ENCODE data around the gene RPS29.

GRCh38 chr14:49585803-49586672 is at the start of gene RPS29:
- TF ChIP-seq POLR2A (IDR thresholded peaks at IDR 0.05; ENCODE audit: low read length) (peak; percentile 78), RFX5 (IDR thresholded peaks at IDR 0.05) (0 out of 2 replicates have a peak, but pooled peaks have one; percentile 56), GATA3 (IDR thresholded peaks at IDR 0.05; ENCODE audit: borderline replicate concordance) (no peak), ZFP36 (IDR thresholded peaks at IDR 0.05; ENCODE audit: borderline replicate concordance, partially characterized antibody) (no peak), CHD2 (IDR thresholded peaks at IDR 0.05; ENCODE audit: low read length, partially characterized antibody) (no peak), MAX (IDR thresholded peaks at IDR 0.05) (peak; percentile 92), EP300 (IDR thresholded peaks at IDR 0.05) (no peak), CBX2 (IDR thresholded peaks at IDR 0.05; ENCODE audit: borderline replicate concordance, low read depth) (no peak), RAD21 (conservative IDR thresholded peaks at IDR 0.05 in 1 of 2, IDR thresholded peaks at IDR 0.05 in 1 of 2) (no peak)
- TF ChIP-seq, protein P1, sequence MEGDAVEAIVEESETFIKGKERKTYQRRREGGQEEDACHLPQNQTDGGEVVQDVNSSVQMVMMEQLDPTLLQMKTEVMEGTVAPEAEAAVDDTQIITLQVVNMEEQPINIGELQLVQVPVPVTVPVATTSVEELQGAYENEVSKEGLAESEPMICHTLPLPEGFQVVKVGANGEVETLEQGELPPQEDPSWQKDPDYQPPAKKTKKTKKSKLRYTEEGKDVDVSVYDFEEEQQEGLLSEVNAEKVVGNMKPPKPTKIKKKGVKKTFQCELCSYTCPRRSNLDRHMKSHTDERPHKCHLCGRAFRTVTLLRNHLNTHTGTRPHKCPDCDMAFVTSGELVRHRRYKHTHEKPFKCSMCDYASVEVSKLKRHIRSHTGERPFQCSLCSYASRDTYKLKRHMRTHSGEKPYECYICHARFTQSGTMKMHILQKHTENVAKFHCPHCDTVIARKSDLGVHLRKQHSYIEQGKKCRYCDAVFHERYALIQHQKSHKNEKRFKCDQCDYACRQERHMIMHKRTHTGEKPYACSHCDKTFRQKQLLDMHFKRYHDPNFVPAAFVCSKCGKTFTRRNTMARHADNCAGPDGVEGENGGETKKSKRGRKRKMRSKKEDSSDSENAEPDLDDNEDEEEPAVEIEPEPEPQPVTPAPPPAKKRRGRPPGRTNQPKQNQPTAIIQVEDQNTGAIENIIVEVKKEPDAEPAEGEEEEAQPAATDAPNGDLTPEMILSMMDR (IDR thresholded peaks at IDR 0.05), result no peak
- TF ChIP-seq, protein P2, sequence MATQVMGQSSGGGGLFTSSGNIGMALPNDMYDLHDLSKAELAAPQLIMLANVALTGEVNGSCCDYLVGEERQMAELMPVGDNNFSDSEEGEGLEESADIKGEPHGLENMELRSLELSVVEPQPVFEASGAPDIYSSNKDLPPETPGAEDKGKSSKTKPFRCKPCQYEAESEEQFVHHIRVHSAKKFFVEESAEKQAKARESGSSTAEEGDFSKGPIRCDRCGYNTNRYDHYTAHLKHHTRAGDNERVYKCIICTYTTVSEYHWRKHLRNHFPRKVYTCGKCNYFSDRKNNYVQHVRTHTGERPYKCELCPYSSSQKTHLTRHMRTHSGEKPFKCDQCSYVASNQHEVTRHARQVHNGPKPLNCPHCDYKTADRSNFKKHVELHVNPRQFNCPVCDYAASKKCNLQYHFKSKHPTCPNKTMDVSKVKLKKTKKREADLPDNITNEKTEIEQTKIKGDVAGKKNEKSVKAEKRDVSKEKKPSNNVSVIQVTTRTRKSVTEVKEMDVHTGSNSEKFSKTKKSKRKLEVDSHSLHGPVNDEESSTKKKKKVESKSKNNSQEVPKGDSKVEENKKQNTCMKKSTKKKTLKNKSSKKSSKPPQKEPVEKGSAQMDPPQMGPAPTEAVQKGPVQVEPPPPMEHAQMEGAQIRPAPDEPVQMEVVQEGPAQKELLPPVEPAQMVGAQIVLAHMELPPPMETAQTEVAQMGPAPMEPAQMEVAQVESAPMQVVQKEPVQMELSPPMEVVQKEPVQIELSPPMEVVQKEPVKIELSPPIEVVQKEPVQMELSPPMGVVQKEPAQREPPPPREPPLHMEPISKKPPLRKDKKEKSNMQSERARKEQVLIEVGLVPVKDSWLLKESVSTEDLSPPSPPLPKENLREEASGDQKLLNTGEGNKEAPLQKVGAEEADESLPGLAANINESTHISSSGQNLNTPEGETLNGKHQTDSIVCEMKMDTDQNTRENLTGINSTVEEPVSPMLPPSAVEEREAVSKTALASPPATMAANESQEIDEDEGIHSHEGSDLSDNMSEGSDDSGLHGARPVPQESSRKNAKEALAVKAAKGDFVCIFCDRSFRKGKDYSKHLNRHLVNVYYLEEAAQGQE (IDR thresholded peaks at IDR 0.05), result no peak
- TF ChIP-seq, protein P3, sequence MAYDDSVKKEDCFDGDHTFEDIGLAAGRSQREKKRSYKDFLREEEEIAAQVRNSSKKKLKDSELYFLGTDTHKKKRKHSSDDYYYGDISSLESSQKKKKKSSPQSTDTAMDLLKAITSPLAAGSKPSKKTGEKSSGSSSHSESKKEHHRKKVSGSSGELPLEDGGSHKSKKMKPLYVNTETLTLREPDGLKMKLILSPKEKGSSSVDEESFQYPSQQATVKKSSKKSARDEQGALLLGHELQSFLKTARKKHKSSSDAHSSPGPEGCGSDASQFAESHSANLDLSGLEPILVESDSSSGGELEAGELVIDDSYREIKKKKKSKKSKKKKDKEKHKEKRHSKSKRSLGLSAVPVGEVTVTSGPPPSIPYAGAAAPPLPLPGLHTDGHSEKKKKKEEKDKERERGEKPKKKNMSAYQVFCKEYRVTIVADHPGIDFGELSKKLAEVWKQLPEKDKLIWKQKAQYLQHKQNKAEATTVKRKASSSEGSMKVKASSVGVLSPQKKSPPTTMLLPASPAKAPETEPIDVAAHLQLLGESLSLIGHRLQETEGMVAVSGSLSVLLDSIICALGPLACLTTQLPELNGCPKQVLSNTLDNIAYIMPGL (CRISPR knock-in tag; IDR thresholded peaks at IDR 0.05; ENCODE audit: borderline replicate concordance), result 0 out of 2 replicates have a peak, but pooled peaks have one; percentile 61
- TF ChIP-seq, protein P4, sequence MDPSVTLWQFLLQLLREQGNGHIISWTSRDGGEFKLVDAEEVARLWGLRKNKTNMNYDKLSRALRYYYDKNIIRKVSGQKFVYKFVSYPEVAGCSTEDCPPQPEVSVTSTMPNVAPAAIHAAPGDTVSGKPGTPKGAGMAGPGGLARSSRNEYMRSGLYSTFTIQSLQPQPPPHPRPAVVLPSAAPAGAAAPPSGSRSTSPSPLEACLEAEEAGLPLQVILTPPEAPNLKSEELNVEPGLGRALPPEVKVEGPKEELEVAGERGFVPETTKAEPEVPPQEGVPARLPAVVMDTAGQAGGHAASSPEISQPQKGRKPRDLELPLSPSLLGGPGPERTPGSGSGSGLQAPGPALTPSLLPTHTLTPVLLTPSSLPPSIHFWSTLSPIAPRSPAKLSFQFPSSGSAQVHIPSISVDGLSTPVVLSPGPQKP (IDR thresholded peaks at IDR 0.05; ENCODE audit: low read depth, low read length), result no peak
